CD4-positive, alpha-beta memory T cell (primary cell): ENCODE data around the gene DNAH6. TPM values are rescaled to one million over a fixed set of nuclear protein-coding genes. Genes with fewer than 3 reads are reported as not detected.
A peak's percentile ranks its signal among the peaks of the same experiment; 100 is the strongest.

Source experiments
- CTCF ChIA-PET: fragments of 350-600 bp; sonication (Branson Sonifier 250); formaldehyde crosslinking; loops from one replicate; lab custom pipeline; 2021; ENCODE audit warnings: inconsistent platforms; ENCODE audit not compliant: partially characterized antibody; lab: Charles Lee
- POLR2A ChIA-PET: fragments of 350-600 bp; sonication (Branson Sonifier 250); formaldehyde crosslinking; loops from one replicate; lab custom pipeline; 2021; ENCODE audit not compliant: partially characterized antibody; lab: Charles Lee
- DNase-seq, 5 donors: peaks; one replicate each; pipeline versions ENCODE4 v3.0.0 to v3.0.0-alpha.2; 2020 to 2022; ENCODE audit warnings: mixed read lengths in 1 of 5
- H3K27ac ChIP-seq: one replicate; pipeline ENCODE4 v1.7.0; 2013; ENCODE audit warnings: low read depth, low read length
- H3K27me3 ChIP-seq: 2 replicates; pipeline ENCODE4 v1.7.0; 2013; ENCODE audit warnings: mild to moderate bottlenecking, low read length, moderate library complexity; ENCODE audit not compliant: insufficient read depth
- H3K36me3 ChIP-seq: 2 replicates; pipeline ENCODE4 v1.7.0; 2013; ENCODE audit warnings: mild to moderate bottlenecking, low read length, moderate library complexity; ENCODE audit not compliant: insufficient read depth
- H3K4me1 ChIP-seq: 2 replicates; pipeline ENCODE4 v1.7.0; 2013; ENCODE audit warnings: mild to moderate bottlenecking, low read length, moderate library complexity; ENCODE audit not compliant: insufficient read depth
- H3K4me3 ChIP-seq, 2 donors: one replicate each; pipeline ENCODE4 v1.7.0; 2013; ENCODE audit warnings: low read length in 2 of 2, mild to moderate bottlenecking in 1 of 2
- H3K9me3 ChIP-seq, 2 donors: one replicate each; pipeline ENCODE4 v1.7.0; 2013; ENCODE audit warnings: low read length in 2 of 2, control low read depth in 1 of 2; ENCODE audit not compliant: control insufficient read depth in 1 of 2
- H3K27ac Mint-ChIP-seq, 7 donors: one replicate each; pipeline ENCODE4 v1.8.0; 2020 to 2021; ENCODE audit warnings: mixed read lengths in 7 of 7, mild to moderate bottlenecking in 6 of 7, inconsistent platforms in 3 of 7, moderate library complexity in 3 of 7
- H3K27me3 Mint-ChIP-seq, 2 donors: one replicate each; pipeline ENCODE4 v1.8.0; 2020 to 2021; ENCODE audit warnings: mixed read lengths in 2 of 2
- H3K36me3 Mint-ChIP-seq, 2 donors: one replicate each; pipeline ENCODE4 v1.8.0; 2020 to 2021; ENCODE audit warnings: mixed read lengths in 2 of 2, inconsistent platforms in 1 of 2, mild to moderate bottlenecking in 1 of 2
- H3K4me1 Mint-ChIP-seq, 4 donors: one replicate each; pipeline ENCODE4 v1.8.0; 2020 to 2021; ENCODE audit warnings: mixed read lengths in 4 of 4, mild to moderate bottlenecking in 1 of 4
- H3K4me3 Mint-ChIP-seq, 8 donors: one replicate each; pipeline ENCODE4 v1.8.0; 2020 to 2021; ENCODE audit warnings: mixed read lengths in 8 of 8, mild to moderate bottlenecking in 7 of 8, moderate library complexity in 6 of 8, inconsistent platforms in 3 of 8
- H3K9me3 Mint-ChIP-seq, 8 donors: one replicate each; pipeline ENCODE4 v1.8.0; 2020 to 2021; ENCODE audit warnings: mixed read lengths in 8 of 8, mild to moderate bottlenecking in 5 of 8, inconsistent platforms in 3 of 8, moderate library complexity in 1 of 8
- intact Hi-C: fragments of 100-400 bp; cut with micrococcal nuclease; formaldehyde crosslinking; loops from one replicate; pipeline ENCODE4 v1.15.1; 2023
- polyA plus RNA-seq, 2 donors: library from polyadenylated mRNA; unstranded; fragments of 300-500 nt; fragmentation: Illumina TruSeq; gene quantifications; one replicate each; pipeline ENCODE4 v1.2.3, GENCODE V29; 2021
- total RNA-seq, 2 experiments: library from RNA; stranded (reverse); gene quantifications; one replicate each; pipeline ENCODE4 v1.2.3, GENCODE V29; 2021

Gene DNAH6
- total and polyA plus RNA-seq, 4 experiments from 2014 or later: 0.22 to 2.9 (median 1.2) TPM

- Mint-ChIP-seq H3K9me3 (peaks cover 3 to 21% (median 15%) of the 10 kb centered on the region in 8 donors), H3K4me3 (no peak overlapping the region), H3K36me3 (peaks cover 2 to 16% of the 10 kb centered on the region in 2 donors), H3K4me1 (peaks cover 8 to 14% (median 11%) of the 10 kb centered on the region in 4 donors), H3K27me3 (no peaks in the 10 kb centered on the region), H3K27ac (peak overlapping the region in 3 of 7 donors; percentile 1 to 26 (median 3))
- Histone ChIP-seq H3K4me1 (peaks cover 6% of the 10 kb centered on the region), H3K9me3 (no peaks in the 10 kb centered on the region), H3K4me3 (no peak overlapping the region), H3K36me3 (no peaks in the 10 kb centered on the region), H3K27ac (no peak overlapping the region), H3K27me3 (no peaks in the 10 kb centered on the region)
- ChIA-PET POLR2A (no interaction called here), CTCF (no interaction called here)
- intact Hi-C loops: no loop called here
- DNase-seq: no peak
Measured at GRCh38 chr2:84700006-84700405, 183.7 kb downstream of the DNAH6 start.

- ChIA-PET POLR2A (no interaction called here), CTCF (no interaction called here)
- Mint-ChIP-seq H3K27me3 (no peaks in the 10 kb centered on the region), H3K4me1 (peaks cover 0 to 10% (median 5%) of the 10 kb centered on the region in 4 donors), H3K36me3 (peaks cover 2 to 16% of the 10 kb centered on the region in 2 donors), H3K9me3 (peaks cover 3 to 21% (median 15%) of the 10 kb centered on the region in 8 donors), H3K27ac (no peak overlapping the region), H3K4me3 (no peak overlapping the region)
- intact Hi-C loops: no loop called here
- no peak overlapping the region for H3K27ac ChIP-seq
- DNase-seq: no peak
- no peaks in the 10 kb centered on the region for H3K9me3 ChIP-seq
- H3K36me3 ChIP-seq: no peaks in the 10 kb centered on the region
- no peak overlapping the region for H3K4me3 ChIP-seq
- no peaks in the 10 kb centered on the region for H3K27me3 ChIP-seq
- no peaks in the 10 kb centered on the region for H3K4me1 ChIP-seq
Measured at GRCh38 chr2:84701880-84702279, 185.6 kb downstream of the DNAH6 start.

GRCh38 chr2:84702941-84703340 lies 186.6 kb downstream of the DNAH6 start:
- Mint-ChIP-seq H3K27me3 (no peaks in the 10 kb centered on the region), H3K4me3 (no peak overlapping the region), H3K36me3 (peaks cover 2 to 16% of the 10 kb centered on the region in 2 donors), H3K9me3 (peaks cover 3 to 21% (median 15%) of the 10 kb centered on the region in 8 donors), H3K4me1 (peaks cover 0 to 8% (median 5%) of the 10 kb centered on the region in 4 donors), H3K27ac (no peak overlapping the region)
- H3K36me3 ChIP-seq: no peaks in the 10 kb centered on the region
- DNase-seq: no peak
- CTCF ChIA-PET: no interaction called here
- H3K27ac ChIP-seq: no peak overlapping the region
- no peaks in the 10 kb centered on the region for H3K27me3 ChIP-seq
- H3K9me3 ChIP-seq: no peaks in the 10 kb centered on the region
- no peaks in the 10 kb centered on the region for H3K4me1 ChIP-seq
- POLR2A ChIA-PET: interaction anchor here (0.7 kb wide), 1 partner anchor 14 kb away, joined by 3 read pairs; no protein-coding TSS in a partner anchor
- intact Hi-C loops: no loop called here
- no peak overlapping the region for H3K4me3 ChIP-seq

GRCh38 chr2:84703831-84704230 lies 187.5 kb downstream of the DNAH6 start:
- ChIA-PET POLR2A (interaction anchor here (1.0 kb wide), 1 partner anchor 11 kb away, joined by 3 read pairs; no protein-coding TSS in a partner anchor), CTCF (no interaction called here)
- Histone ChIP-seq H3K36me3 (no peaks in the 10 kb centered on the region), H3K27ac (no peak overlapping the region), H3K9me3 (no peaks in the 10 kb centered on the region), H3K4me3 (no peak overlapping the region), H3K27me3 (no peaks in the 10 kb centered on the region), H3K4me1 (no peaks in the 10 kb centered on the region)
- intact Hi-C loops: no loop called here
- H3K27me3 Mint-ChIP-seq: no peaks in the 10 kb centered on the region
- peaks cover 3 to 9% (median 7%) of the 10 kb centered on the region in 4 donors for H3K4me1 Mint-ChIP-seq
- no peak overlapping the region for H3K4me3 Mint-ChIP-seq
- peaks cover 2 to 16% of the 10 kb centered on the region in 2 donors for H3K36me3 Mint-ChIP-seq
- peaks cover 3 to 21% (median 13%) of the 10 kb centered on the region in 8 donors for H3K9me3 Mint-ChIP-seq
- no peak for DNase-seq
- H3K27ac Mint-ChIP-seq: no peak overlapping the region

GRCh38 chr2:84704505-84705244 lies 188.4 kb downstream of the DNAH6 start:
- intact Hi-C loops: no loop called here
- Histone ChIP-seq H3K27me3 (no peaks in the 10 kb centered on the region), H3K4me3 (no peak overlapping the region), H3K27ac (no peak overlapping the region), H3K9me3 (no peaks in the 10 kb centered on the region), H3K36me3 (no peaks in the 10 kb centered on the region), H3K4me1 (no peaks in the 10 kb centered on the region)
- Mint-ChIP-seq H3K9me3 (peaks cover 0 to 20% (median 13%) of the 10 kb centered on the region in 8 donors), H3K36me3 (peaks cover 2 to 21% of the 10 kb centered on the region in 2 donors), H3K27ac (peak overlapping the region in 3 of 7 donors; percentile 48 to 81 (median 76)), H3K4me1 (peaks cover 4 to 10% (median 8%) of the 10 kb centered on the region in 4 donors), H3K4me3 (no peak overlapping the region), H3K27me3 (no peaks in the 10 kb centered on the region)
- no peak for DNase-seq
- POLR2A ChIA-PET: interaction anchor here (1.1 kb wide), 1 partner anchor 26 kb away, joined by 3 read pairs; no protein-coding TSS in a partner anchor
- CTCF ChIA-PET: no interaction called here

GRCh38 chr2:84705858-84706257 lies 189.6 kb downstream of the DNAH6 start:
- H3K9me3 Mint-ChIP-seq: peaks cover 0 to 10% (median 8%) of the 10 kb centered on the region in 8 donors
- H3K36me3 Mint-ChIP-seq: peaks cover 2 to 12% of the 10 kb centered on the region in 2 donors
- no peak overlapping the region for H3K27ac ChIP-seq
- ChIA-PET POLR2A (interaction anchor here (1.1 kb wide), 1 partner anchor 28 kb away, joined by 3 read pairs; no protein-coding TSS in a partner anchor), CTCF (interaction anchor here (0.7 kb wide), 1 partner anchor 179 kb away, joined by 3 read pairs; no protein-coding TSS in a partner anchor)
- DNase-seq: no peak
- intact Hi-C loops: no loop called here
- H3K27ac Mint-ChIP-seq: no peak overlapping the region
- H3K4me1 ChIP-seq: no peaks in the 10 kb centered on the region
- no peaks in the 10 kb centered on the region for H3K27me3 ChIP-seq
- no peaks in the 10 kb centered on the region for H3K36me3 ChIP-seq
- peaks cover 4 to 9% (median 4%) of the 10 kb centered on the region in 4 donors for H3K4me1 Mint-ChIP-seq
- no peaks in the 10 kb centered on the region for H3K9me3 ChIP-seq
- H3K27me3 Mint-ChIP-seq: no peaks in the 10 kb centered on the region
- peak overlapping the region in 1 of 8 donors; percentile 8 for H3K4me3 Mint-ChIP-seq
- H3K4me3 ChIP-seq: no peak overlapping the region

GRCh38 chr2:84708442-84708841 lies 192.1 kb downstream of the DNAH6 start:
- DNase-seq: no peak
- H3K36me3 Mint-ChIP-seq: peaks cover 0 to 5% of the 10 kb centered on the region in 2 donors
- CTCF ChIA-PET: interaction anchor here (2.3 kb wide), 1 partner anchor 33 kb away, joined by 5 read pairs; no protein-coding TSS in a partner anchor
- Histone ChIP-seq H3K27ac (no peak overlapping the region), H3K27me3 (no peaks in the 10 kb centered on the region), H3K4me3 (no peak overlapping the region), H3K36me3 (no peaks in the 10 kb centered on the region), H3K4me1 (no peaks in the 10 kb centered on the region), H3K9me3 (no peaks in the 10 kb centered on the region)
- H3K27me3 Mint-ChIP-seq: no peaks in the 10 kb centered on the region
- intact Hi-C loops: no loop called here
- POLR2A ChIA-PET: interaction anchor here (1.2 kb wide), 1 partner anchor 8 kb away, joined by 3 read pairs; no protein-coding TSS in a partner anchor
- H3K4me3 Mint-ChIP-seq: no peak overlapping the region
- H3K9me3 Mint-ChIP-seq: peaks cover 0 to 1% (median 0%) of the 10 kb centered on the region in 8 donors
- H3K27ac Mint-ChIP-seq: peak overlapping the region in 2 of 7 donors; percentile 19 to 32
- H3K4me1 Mint-ChIP-seq: peaks cover 4 to 9% (median 4%) of the 10 kb centered on the region in 4 donors
